Fibroblast of the aortic adventitia (primary cell): ENCODE results near the gene FRAT2. TPM values are rescaled to one million over a fixed set of nuclear protein-coding genes. Genes with fewer than 3 reads are reported as not detected.

Experiments
- DNase-seq: peaks from one replicate; pipeline ENCODE4 v3.0.0-alpha.2; 2010; ENCODE audit warnings: low read depth
- H3K4me3 ChIP-seq: 2 replicates; pipeline ENCODE4 v1.5.1; 2011; ENCODE audit warnings: low read depth, mild to moderate bottlenecking, control low read depth, low read length, moderate library complexity
- total RNA-seq: library from RNA; depleted of rRNA; stranded (reverse); fragments of >200 nt; gene quantifications from 2 replicates; pipeline ENCODE4 v1.2.3, GENCODE V29; 2012; ENCODE audit warnings: low replicate concordance
- TF ChIP-seq, protein P1 (sequence below): IDR thresholded peaks from 2 replicates; pipeline ENCODE4 v1.5.1; 2011; ENCODE audit warnings: mild to moderate bottlenecking, low read length, control low read depth, inconsistent platforms; ENCODE audit not compliant: insufficient read depth

Gene FRAT2
- total RNA-seq, 1 donor = 5.2 TPM

DNA sequence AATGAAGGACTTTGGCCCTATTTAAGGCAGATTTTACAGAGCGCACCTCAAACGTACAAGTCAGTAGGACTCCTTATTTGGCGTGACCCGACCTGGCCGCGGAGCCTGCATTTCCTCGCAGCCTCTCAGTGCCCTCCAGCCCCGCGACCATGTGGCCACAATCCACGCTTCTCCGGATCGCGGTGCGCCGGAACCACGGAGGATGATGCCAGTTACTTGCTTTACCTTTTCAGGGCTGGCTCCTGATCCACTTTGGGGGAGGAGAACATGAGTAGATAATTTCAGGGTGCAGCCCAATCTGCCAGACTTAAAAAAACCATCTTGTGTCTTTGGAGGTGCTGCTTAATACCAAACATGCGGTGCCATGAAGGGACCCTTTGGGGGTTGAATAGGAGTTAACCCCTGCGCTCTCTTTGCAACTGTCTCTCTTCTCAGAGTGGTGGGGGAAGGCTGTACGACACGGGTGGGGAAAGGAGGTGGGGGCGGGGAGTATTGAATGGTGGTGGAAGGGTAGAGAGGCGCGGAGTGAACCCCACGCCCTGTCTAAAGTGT lies 14.0 kb downstream of the FRAT2 start:
- TF ChIP-seq, protein P1, sequence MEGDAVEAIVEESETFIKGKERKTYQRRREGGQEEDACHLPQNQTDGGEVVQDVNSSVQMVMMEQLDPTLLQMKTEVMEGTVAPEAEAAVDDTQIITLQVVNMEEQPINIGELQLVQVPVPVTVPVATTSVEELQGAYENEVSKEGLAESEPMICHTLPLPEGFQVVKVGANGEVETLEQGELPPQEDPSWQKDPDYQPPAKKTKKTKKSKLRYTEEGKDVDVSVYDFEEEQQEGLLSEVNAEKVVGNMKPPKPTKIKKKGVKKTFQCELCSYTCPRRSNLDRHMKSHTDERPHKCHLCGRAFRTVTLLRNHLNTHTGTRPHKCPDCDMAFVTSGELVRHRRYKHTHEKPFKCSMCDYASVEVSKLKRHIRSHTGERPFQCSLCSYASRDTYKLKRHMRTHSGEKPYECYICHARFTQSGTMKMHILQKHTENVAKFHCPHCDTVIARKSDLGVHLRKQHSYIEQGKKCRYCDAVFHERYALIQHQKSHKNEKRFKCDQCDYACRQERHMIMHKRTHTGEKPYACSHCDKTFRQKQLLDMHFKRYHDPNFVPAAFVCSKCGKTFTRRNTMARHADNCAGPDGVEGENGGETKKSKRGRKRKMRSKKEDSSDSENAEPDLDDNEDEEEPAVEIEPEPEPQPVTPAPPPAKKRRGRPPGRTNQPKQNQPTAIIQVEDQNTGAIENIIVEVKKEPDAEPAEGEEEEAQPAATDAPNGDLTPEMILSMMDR = no peak
- DNase-seq = no peak
- peak overlapping the region; percentile 81 for H3K4me3 ChIP-seq

- H3K4me3 ChIP-seq = peak overlapping the region; percentile 81
- TF ChIP-seq, protein P1 = no peak
- no peak for DNase-seq
Observed at GRCh38 chr10:97319671-97320479, 14.7 kb downstream of the FRAT2 start.

GRCh38 chr10:97318772-97319651 lies 15.5 kb downstream of the FRAT2 start, which contains the start of gene FRAT1:
Gene FRAT1 (plus strand): TSS chr10:97319271. CDS start chr10:97319454, 183 bp downstream.
- peak; percentile 94 for DNase-seq
- TF ChIP-seq, protein P1 = no peak
- peak within 1 kb of the TSS; percentile 81 for H3K4me3 ChIP-seq

DNA sequence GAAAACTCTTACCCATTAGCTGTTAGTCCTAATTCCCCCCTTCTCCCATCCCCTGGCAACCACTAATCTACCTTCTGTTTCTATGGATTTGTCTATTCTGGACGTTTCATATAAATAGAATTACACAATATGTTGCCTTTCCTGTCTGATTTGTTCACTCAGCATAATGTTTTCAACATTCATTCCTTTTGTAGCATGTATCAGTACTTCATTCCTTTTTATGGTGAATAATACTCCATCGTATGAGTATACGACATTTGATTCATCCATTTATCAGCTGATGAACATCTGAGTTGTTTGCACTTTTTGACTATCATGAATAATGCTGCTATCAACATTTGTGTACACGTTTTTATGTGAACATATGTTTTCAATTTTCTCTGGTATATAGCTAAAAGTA lies 19.9 kb downstream of the FRAT2 start:
- DNase-seq = no peak
- H3K4me3 ChIP-seq = no peak overlapping the region
- TF ChIP-seq, protein P1 = no peak

- TF ChIP-seq, protein P1 = no peak
- no peak for DNase-seq
- no peak overlapping the region for H3K4me3 ChIP-seq
Observed at GRCh38 chr10:97312897-97313296, 21.6 kb downstream of the FRAT2 start.

DNA sequence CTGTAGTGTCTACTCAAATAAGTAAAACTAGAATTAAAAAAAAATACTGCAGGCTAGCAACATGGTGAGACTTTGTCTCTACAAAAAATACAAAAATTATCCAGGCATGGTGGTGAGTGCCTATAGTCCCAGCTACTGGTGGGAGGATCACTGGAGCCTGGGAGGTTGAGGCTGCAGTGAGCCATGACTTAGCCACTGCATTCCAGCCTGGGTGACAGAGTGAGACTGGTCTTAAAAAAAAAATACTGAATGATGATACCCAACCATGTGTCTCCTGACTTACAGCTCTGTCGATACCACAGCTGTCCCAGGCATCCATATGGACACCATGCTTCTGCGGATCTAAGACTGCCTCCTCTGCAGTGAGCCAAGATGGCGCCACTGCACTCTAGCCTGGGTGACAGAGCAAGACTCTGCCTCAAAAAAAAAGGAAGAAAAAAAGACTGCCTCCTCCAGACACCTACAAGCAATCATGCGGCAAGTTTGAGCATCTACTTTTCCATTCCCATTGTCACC lies 23.4 kb downstream of the FRAT2 start:
- TF ChIP-seq, protein P1 = no peak

More for the DNA sequence above, 23.4 kb downstream of the FRAT2 start:
- DNase-seq = no peak
- H3K4me3 ChIP-seq = no peak overlapping the region
